ENCODE results near the gene ITGAV. TPM values are rescaled to one million over a fixed set of nuclear protein-coding genes. Genes with fewer than 3 reads are reported as not detected.

ITGAV gene
- total and polyA plus RNA-seq, 2 of the 4 experiments (the other 2 are of a cell fraction), result 45.8 to 181 TPM

- H3K36me3 ChIP-seq (ENCODE audit: control insufficient read depth, insufficient read depth, low read length), result peaks cover 5% of the 10 kb centered on the region
- H4K5ac ChIP-seq (ENCODE audit: low read depth, low read length), result no peak overlapping the region
- no peak overlapping the region for H3K23ac ChIP-seq (ENCODE audit: low read depth, low read length)
- no peaks in the 10 kb centered on the region for H3K27me3 ChIP-seq (ENCODE audit: control insufficient read depth, insufficient read depth, low read length)
- no peak overlapping the region for H2BK5ac ChIP-seq (ENCODE audit: low read depth, low read length, poor library complexity, severe bottlenecking)
- H3K9ac ChIP-seq (ENCODE audit: low read depth, low read length), result no peak overlapping the region
- H2BK15ac ChIP-seq (ENCODE audit: low read depth, low read length), result no peak overlapping the region
- H2AK9ac ChIP-seq (replicated peaks; ENCODE audit: low read depth, low read length, poor library complexity), result no peak overlapping the region
- ChIA-PET POLR2A (ENCODE audit: unreplicated experiment) (no interaction called here), CTCF (no interaction called here)
- H2BK120ac ChIP-seq (ENCODE audit: low read depth, low read length), result no peak overlapping the region
- no peak overlapping the region for H3K14ac ChIP-seq (replicated peaks; ENCODE audit: low read depth, low read length)
- H2AK5ac ChIP-seq (ENCODE audit: low read depth, low read length), result no peak overlapping the region
- dilution Hi-C loops (cut with HindIII; ENCODE audit: low sequenced_read_pairs, unreplicated experiment), result no loop called here
- WGBS, 2 experiments (ENCODE audit: extremely low coverage in 2 of 2, insufficient read length in 1 of 2), result no CpG with 5 or more reads among the region's 2 CpGs
- H2AFZ ChIP-seq (replicated peaks; ENCODE audit: low read length, poor library complexity), result no peak overlapping the region
- no peaks in the 10 kb centered on the region for H3K9me3 ChIP-seq (ENCODE audit: control insufficient read depth, insufficient read depth, low read length)
- intact Hi-C loops (cut with micrococcal nuclease), result no loop called here
- H3K4me1 ChIP-seq (ENCODE audit: control insufficient read depth, insufficient read depth, low read length), result no peaks in the 10 kb centered on the region
- TF ChIP-seq NFE2L2 (IDR thresholded peaks at IDR 0.05; ENCODE audit: low read depth, low read length) (no peak), MAFK (IDR thresholded peaks at IDR 0.05; ENCODE audit: low read depth, low read length) (peak; percentile 40; the same call in 1 of the 2 replicates)
- 0 out of 2 replicates have a peak, but pooled peaks cover 2% of the 10 kb centered on the region for H3K9me1 ChIP-seq (ENCODE audit: insufficient read depth, low read length)
- no peak overlapping the region for H3K4me2 ChIP-seq (ENCODE audit: low read depth, low read length)
- DNase-seq (no peak), ATAC-seq (ENCODE audit: low read depth) (no peak)
- H3K18ac ChIP-seq (ENCODE audit: low read depth, low read length), result no peak overlapping the region
- no peak overlapping the region for H3K27ac ChIP-seq (ENCODE audit: insufficient read depth, low read length)
- H4K8ac ChIP-seq (ENCODE audit: low read depth in 2 of 2, low read length in 2 of 2), result no peak overlapping the region
- BruUV-seq (replicated peaks), result no TSS peak
- no peak overlapping the region for H2BK20ac ChIP-seq (ENCODE audit: low read depth, low read length)
- no peak overlapping the region for H3K4me3 ChIP-seq (ENCODE audit: insufficient read depth, low read depth, low read length)
- no peak overlapping the region for H3K56ac ChIP-seq (ENCODE audit: extremely low read depth, insufficient read depth, low read length)
- no peaks in the 10 kb centered on the region for H4K20me1 ChIP-seq (ENCODE audit: insufficient read depth, low read length)
- H4K91ac ChIP-seq (ENCODE audit: insufficient read depth, low read depth, low read length), result no peak overlapping the region
- H3K79me1 ChIP-seq (ENCODE audit: low read depth in 1 of 2, low read length in 2 of 2), result peaks cover 6 to 9% of the 10 kb centered on the region in 2 experiments; a peak in 2 of 4 replicates
- in situ Hi-C loops (cut with MboI; ENCODE audit: low sequenced_read_pairs), result no loop called here
- H3K4ac ChIP-seq (ENCODE audit: low read depth, low read length), result no peak overlapping the region
Measured at GRCh38 chr2:186632417-186632816, 42.6 kb downstream of the ITGAV start.
